Measurements from ENCODE around the gene TOX2.

Gene TOX2

DNA sequence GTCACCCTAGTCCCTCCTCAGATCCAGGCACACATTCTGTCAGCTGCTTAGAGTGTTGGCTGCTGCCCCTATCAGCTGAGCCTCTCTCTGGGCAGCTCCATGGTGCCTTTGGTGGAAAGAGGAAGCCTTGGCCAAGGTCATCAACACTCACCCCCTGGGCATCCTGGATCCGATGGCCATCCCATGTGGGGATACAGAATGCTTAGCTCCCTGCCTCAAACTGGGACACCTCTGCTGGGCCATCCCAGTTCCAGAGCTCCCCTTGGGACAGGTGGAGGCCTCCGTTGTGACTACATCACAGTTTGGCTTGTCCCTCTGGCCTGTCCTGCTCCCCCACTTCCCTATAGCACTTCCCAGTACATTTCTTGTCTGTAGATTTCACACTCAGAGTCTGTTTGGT lies 45.6 kb downstream of the TOX2 start:
- no peak for DNase-seq

DNA sequence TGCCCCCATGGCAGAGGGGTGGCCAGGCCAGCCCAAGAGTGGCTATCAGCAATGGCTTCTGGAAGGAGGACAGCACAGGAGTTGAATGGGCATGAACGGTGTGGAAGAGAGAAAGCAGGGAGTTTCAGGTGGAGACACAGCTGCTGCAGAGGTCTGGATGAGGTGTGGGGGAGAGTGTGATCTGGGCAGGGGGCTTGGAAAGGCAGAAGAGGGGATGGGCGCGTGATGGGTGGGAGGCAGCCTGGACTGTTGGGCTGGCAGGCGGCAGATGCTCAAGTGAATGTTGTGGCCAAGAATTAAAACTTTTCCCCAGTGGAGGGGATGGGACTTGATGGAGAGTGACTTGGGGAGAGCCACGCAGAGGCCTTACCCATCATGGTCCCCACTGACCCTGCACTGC lies 46.5 kb downstream of the TOX2 start:
- no peak for DNase-seq

DNA sequence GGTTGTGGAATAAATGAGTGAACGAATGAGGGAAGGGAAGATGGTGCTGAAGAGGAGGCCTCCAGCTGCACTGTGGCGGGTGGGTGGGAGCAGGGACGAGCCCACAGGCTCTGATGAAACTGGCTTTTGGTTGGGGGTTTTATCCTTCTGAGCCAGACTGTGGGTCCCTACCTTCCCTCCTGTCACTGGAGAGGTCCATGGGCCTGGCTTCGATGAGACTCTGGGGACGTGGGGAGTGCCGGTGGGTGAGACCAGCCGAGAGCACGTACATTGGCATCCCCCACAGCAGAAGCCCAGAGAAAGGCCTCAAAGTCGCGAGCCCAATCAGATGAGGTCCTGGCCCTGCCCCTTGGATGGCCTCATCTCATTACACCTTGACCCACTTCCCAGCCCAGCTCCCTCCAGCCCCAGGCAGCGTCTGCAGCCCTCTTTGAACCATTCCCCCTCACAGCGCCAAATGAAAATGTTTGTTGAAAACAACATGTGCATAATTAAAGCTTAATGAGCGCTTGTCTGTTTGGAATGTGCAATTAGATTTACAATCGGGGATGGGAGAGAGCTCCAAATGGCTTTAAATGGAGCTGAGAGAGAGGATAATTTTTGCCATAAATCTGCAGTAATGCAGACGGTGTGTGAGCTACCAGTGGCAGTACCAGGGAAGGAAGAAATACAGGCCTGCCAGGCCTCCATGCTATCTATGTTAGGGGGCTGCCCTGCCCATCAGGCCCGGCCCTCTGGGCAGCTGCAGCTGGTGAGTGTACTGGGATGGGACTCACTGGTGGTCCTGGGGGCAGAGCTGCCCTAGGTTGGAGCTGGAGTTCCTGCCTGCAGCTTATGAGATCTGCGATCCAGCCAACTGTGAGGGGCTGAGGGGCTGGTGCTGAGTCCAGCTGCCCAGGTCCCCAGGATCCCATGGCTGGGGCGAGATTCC lies 47.2 kb downstream of the TOX2 start:
- no peak for DNase-seq

DNA sequence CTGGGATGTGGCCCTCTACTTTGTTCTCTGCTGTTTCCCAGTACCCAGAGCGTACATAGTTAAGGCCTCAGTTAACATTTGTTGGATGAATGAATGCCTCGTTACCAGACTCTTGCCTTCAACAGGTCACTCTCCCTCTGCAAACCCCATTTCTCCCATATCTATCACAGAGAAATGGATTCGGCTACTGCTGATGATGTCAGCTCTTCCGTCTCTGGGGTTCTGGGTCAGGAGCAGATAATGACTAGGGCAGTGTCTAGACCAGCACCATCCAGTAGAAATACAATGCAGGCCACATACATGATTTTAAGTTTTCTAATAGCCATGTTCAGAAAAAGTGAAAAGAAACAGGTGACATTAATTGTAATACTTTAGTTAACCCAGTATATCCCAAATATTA lies 47.9 kb downstream of the TOX2 start:
- DNase-seq, result no peak

DNA sequence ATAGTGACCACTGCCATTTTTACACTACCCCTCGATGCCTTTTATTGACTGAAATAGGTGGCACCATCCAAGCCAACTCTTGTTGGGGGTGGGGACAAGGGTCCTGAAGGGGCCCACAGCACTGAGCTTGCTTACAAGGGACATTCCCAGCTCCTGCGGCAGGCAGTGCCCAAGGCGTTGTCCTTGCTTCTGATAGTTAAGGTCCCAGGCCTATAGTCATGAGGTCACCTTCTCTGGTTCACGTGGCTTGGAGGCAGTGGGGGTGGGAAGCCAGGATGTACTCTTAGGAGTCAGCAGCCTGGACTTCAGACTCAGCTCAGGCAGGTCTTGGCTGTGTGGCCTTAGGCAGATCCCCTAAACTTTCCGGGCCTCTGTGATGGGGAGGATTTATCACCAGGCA lies 48.6 kb downstream of the TOX2 start:
- DNase-seq, result no peak

DNA sequence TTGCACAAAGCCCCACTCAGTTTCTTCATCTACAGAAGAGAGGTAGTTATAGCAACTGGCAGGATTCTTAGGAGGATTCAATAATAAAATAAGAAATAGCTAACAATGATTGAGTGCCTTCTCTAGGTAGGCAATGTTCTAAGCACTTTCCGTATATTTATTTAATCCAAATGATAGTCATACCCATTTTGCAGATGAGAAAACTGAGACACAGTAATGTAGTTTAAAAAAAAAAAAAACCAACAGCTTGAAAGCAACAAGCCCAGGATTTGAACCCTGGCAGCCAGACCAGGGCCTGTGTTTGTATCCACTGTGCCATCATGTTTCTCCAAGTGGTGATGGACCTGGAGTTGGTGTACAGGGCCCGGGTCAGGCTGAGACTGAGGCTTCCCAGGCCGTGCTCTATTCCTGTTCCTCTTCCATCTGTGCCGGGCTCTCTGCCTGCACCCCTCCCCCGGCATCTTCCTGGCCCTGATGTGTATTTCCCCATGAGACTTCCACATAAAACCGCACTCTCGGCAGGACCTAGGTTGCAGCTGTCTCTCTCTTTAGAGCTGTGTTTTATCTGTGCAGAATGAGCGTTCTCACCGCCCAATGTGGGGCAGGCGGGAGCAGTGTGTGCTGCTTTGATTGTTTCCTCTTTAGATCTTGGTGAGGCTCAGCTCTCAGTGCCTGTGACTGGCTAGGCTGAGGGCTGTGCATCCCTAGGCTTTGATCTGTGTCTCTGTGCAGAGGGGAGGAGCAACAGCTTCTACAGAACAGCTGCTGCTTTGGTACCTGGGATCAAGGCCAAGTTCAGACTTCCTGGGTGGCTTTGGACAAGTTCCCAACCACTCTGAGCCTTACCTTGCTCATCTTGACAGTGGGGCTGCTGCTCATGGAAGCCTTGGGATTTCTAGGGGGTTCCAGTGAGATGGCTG lies 49.5 kb downstream of the TOX2 start:
- no peak for DNase-seq

DNA sequence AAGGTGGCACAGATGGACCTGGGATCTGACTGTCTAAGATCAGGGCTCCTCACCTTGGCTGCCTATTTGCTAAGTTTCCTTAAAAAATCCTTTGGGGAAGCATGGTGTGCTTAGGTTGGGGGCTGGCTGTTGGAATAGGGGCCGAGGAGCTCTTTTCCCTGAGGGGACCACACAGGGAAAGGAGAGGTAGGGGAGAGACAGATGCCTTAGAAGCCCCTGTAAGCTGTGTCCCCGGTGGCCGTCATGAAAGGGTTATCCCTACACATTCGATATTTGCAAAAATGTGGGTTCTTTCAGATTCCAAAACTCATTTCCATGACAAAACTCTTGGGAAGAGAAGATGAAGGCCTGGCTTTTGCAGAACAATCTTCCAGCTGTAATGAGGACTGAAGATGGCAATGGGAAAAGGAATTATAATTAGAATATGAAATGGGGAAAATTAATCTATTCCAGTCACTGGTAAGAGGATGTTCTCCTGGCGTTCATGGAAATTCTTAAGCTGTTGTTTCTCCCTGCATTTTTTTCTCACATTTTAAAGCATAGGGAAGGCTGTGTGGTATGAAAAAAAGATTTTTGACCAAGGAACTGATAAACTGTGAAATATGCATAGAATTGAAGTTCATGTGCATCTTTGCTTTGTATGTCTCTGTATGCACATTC lies 53.8 kb downstream of the TOX2 start:
- no peak for DNase-seq

DNA sequence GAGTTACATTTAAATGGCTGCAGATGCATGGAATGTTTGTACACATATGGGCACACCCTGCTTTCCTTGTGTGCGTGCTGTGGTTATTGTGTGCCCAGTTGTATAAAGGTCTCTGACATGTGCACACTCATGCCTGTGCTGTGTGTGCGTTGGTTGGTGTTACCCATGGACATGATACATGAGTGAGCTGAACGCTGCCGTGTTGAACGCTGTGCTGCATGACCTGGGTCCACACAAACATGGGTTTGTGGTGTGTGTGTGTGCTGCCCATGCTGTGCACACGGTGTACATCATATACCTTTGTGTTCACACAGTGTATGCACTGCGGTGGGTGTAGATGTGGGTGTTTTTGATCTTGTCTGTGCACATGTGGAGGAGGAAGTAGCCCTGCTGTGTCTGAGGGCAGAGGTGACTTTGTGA lies 54.4 kb downstream of the TOX2 start:
- DNase-seq, result no peak

DNA sequence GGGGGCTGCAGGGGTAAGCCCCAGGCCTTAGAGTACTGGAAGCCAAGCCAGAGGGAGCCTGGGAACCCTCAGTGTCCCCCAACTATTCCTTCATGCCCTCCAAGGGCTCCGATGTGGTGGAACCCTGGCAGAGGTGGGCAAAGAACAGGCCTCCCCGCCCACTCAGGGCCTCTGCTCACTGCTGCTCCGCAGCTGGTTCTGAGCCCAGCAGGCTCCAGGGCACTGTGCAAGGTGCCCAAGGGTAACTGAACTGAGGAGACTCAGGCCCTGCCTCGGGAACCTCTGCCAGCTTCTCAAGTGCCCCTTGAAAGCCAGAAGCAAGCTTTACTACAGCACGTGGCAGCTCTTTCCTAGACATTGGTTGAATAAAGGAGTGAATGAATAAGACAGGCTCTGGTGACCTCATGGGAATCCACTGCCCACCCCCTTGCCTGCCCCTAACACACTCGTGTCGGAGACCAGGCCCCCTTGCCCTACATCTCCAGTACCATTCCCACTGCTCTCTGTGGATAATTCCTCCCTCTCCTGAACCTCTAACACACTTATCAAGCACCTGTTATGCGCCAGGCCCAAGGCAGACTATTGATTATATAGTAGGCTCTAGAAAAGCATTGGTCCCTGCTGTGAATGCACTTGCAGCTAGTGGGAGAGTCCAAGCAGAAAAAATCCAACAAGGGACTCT lies 55.0 kb downstream of the TOX2 start:
- no peak for DNase-seq

DNA sequence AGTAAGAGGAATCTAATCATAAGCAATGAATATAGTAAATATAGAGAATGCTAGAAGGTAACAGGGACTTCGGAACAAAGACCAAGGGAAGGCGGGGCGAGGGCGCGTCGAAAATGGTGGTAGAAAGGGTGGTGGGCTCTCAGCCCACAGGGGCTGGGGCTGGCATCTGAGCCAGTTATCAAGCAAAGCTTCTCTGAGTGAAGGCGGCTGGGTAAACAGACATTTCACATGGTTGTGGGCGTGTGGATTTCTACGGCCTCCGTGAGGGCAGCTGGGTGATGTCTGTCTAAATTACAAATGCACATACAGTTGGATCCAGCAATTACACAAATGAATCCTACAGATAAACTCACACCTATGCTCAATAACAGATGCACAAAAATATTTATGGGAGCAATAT lies 56.6 kb downstream of the TOX2 start:
- no peak for DNase-seq

DNA sequence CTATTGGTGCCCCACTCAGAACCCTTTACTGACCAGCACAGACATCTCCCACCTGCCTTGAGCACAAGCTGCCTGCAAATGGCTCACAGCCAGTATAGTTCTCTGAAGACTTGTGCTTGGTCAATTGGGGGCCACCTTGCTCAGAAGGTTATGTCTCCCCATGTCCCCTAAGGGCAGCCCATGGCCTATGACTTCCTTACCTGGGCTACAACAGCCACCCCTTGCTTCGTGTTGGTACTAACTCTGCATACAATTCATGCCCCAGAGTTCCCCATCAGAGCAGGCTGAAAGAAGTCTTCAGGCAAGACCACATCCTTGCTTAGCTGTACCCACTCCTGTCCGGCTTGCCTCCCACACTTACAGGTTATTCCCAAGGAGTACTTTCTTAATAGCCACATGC lies 57.4 kb downstream of the TOX2 start:
- no peak for DNase-seq

DNA sequence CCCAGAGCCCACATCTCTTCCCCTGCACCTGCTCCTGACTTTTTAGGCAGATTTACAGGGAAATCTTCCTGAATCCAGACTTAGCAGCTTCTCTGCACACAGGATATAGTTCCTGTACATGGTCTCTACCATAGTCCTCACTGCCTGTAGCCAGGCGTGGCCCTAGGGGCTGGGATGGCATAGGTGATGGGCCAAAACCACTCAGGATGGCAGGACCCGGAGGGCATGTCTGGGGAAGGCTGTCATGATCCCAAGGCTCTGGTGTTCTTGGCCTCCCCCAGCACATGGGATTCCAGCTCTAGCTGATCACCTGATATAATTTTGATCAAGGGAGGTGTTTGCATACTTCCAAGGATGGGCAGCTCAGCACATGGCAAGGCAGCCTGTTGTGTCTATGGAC lies 58.0 kb downstream of the TOX2 start:
- no peak for DNase-seq

DNA sequence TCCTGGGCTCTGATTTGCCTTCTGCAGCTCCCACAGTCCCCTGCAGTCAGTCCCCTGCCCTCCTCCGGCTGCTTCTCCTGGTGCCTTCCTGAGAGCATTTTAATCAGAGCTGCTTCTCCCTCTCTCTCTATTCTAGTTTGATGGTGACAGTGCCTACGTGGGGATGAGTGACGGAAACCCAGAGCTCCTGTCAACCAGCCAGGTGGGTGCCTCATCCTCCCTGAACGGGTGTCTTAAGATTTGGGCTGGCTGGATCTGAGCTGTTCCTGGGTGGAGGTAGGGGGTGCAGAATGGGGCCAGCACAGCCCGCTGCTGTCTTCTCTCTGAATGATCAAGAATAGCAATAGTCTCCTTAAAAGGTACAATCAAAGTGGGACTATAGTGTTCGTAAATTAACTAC lies 58.6 kb downstream of the TOX2 start:
- DNase-seq, result no peak

DNA sequence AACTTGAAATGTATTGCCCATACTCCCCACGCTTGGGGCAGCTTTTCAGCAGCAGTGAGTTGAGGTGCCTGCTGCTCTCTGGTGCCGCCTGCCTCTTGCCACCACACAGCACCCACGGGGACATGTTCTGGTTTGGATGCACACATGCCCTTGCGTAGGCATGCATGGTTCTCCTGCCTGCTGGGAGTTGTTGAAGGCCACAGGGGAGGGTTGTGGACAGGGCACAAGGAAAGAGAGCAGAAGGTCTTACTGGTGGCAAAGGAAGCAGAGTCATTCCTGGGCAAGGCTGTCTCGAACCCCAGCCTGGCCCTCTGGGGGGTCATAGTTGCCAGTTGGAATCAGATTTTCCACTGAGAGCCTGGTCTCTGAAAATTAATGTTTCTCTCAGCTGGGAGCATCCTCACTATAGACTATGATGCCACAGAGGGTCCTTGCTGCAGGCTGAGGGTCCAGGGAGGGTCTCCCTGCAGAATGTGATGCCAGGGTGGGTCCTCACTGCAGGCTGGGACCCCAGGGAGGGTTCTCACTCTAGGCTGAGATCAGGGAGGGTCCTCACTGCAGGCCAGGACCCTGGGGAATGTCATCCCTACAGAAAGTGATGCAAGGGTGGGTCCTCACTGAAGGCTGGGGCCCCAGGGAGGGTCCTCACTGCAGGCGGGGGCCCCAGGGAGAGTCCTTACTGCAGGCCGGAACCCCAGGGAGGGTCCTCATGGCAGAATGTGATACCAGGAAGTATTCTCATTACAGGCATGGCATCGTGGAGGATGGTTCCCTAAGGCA lies 59.2 kb downstream of the TOX2 start:
- DNase-seq, result no peak

DNA sequence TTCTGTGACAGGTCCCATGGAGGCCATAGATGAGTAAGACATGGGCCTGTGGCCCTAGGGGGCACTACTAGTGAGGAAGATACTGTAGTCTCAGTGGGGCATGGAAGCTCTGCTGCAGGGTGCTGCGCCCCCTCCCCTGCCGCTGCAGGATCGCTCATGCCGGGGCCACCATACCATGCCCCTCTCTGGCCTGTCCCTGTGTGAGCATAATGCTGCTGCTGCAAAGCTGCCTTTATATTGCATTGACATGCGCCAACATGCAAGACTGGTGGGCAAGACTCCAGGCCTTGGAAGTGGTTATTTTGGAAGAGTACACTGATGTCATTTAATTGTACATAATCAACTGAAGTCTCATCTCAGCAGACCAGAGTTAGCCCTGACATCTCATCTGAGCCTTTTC lies 60.0 kb downstream of the TOX2 start:
- no peak for DNase-seq

DNA sequence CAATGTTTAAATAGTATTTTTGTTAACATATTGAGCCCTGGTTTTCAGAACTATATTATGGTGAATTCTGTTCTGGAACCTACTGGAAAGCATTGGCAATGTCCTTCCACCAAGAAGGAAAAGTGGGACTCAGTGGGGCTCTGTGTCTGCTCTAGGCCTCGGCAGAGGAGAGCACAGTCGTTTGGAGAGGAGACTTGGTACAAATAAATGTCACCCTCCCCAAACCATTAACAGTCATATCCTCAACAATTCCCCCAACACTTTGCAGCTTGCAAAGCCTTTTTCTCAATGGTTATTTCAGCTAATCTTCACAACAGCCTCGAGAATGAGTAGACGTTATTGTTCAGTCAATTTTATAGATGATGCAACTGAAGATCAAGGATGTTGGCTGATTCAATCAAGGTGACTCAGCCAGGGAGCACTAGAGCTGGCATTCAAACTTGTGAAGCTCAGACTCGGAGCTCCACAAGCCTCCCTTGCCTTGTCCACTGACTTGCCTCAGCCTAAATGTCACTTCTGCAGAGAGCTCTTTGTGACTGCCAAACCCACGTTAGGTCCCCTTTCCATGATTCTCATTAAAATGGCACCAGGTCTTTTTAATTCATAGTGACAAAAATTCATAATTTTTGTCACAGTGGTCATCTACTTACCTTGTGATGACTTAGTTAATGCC lies 60.6 kb downstream of the TOX2 start:
- DNase-seq, result no peak

DNA sequence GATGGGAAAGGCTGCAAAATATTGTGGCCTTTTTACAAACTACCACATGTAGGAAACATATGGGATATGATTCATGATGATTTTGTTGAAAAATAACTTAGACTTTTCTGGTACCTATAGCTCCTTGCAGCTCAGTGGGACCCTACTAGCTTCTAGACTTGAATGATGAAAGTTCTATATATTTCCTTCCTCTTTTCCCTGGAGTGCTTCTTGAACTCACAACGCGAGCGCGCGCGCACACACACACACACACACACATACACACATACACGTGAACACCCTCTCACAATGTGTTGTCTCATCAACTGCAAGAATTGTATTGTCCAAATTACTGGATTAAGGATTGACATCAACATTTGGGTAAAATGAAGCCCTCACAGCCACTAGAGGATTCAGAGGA lies 61.9 kb downstream of the TOX2 start:
- no peak for DNase-seq

DNA sequence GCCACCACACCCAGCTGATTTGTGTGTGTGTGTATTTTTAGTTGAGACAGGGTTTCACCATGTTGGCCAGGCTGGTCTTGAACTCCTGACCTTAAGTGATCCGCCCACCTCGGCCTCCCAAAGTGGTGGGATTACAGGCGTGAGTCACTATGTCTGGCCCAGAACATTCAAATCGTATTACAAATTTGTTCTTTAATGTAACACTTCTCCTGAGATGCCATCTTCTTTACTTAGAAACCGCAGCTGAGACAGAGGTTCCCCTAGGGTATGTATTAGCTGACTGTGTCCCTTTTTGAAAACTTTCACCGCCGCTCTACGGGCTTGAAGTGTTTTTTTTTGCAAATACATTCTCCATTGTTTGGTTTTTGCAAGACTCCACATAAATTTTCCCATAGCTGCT lies 62.6 kb downstream of the TOX2 start:
- DNase-seq, result no peak

DNA sequence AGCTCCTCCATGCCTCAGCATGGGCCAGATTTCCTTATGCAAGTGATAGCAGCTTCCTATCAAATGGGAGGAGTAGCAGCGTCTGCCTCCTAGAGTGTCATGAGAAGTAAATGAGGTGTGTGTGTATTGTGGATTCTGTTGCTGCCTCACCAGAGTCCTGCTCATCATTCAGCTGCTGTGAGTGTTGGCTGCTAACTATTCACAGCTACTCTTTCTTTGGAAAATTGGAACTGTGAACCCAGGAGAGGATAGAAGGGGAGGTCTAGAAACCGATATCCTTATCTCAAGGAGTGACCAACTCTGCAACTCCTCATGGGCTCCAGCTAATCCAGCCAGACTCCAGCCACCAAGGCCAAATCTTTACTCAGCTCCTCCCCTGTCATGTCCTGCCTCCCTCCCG lies 63.3 kb downstream of the TOX2 start:
- no peak for DNase-seq

DNA sequence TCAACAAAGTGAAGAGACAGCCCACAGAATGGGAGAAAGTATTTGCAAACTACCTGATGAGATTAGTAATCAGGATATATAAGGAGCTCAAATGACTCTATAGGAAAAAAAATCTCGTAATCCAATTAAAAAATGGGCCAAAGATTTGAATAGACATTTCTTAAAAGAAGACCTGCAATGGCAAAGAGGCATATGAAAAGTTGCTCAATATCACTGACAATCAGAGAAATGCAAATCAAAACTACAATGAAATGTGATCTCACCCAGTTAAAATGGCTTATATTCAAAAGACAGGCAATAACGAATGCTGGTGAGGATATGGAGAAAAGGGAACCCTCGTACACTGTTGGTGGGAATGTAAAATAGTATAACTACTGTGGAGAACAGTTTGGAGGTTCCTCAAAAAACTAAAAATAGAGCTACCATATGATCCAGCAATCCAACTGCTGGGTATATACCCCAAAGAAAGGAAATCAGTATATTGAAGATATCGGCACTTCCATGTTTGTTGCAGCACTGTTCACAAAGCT lies 65.0 kb downstream of the TOX2 start:
- no peak for DNase-seq

DNA sequence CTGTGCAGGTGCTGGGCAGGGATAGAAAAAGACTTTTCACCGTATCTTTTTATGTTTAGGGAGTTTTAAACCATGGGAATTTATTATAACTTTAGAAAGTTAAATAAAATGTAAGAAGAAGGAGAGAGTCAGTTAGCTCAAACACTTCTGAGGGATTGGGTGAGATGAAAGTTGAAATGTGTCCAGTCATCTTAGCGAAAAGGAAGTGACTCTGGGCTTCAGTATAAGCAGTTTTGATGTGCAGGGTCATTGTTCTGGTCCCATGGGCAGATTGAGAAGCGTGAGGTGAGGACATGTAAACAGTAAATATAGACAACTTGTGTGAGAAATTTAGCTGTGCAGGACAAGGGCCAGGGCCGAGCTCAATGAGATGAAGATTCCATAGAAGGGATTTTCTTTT lies 66.9 kb downstream of the TOX2 start:
- DNase-seq, result no peak
